K562 (cell line): ENCODE data around the gene P3H4. TPM values are rescaled to one million over a fixed set of nuclear protein-coding genes. Genes with fewer than 3 reads are reported as not detected.

Source experiments
- ARID1B ChIP-seq: fragments of 450-650 bp; IDR thresholded peaks from 2 replicates; pipeline ENCODE4 v1.6.1; 2016; ENCODE audit warnings: antibody characterized with exemption, mild to moderate bottlenecking, inconsistent platforms
- CHD1 ChIP-seq: fragments of 200-600 bp; sonication (generic); IDR thresholded peaks from one replicate; pipeline ENCODE4 v1.6.1; 2012; ENCODE audit warnings: mild to moderate bottlenecking, moderate library complexity, low read length, inconsistent platforms
- PHB ChIP-seq: fragments of 250-450 bp; sonication (Bioruptor Pico); IDR thresholded peaks from 2 replicates; pipeline ENCODE4 v1.5.0; 2021
- POLR2AphosphoS2 ChIP-seq: IDR thresholded peaks from 2 replicates; pipeline ENCODE4 v1.6.1; 2012; ENCODE audit warnings: low read length, improper control_type of control experiment
- SMAD2 ChIP-seq: fragments of 150-350 bp; IDR thresholded peaks from 2 replicates; pipeline ENCODE4 v1.6.1; 2014; ENCODE audit warnings: low read depth, mild to moderate bottlenecking, low read length
- SMC3 ChIP-seq: conservative IDR thresholded peaks from 2 replicates; pipeline ENCODE4 v1.6.1; 2011; ENCODE audit warnings: low read depth, low read length, improper control_type of control experiment; ENCODE audit not compliant: insufficient read depth
- SOX6 ChIP-seq: fragments of 450-650 bp; IDR thresholded peaks from 2 replicates; pipeline ENCODE4 v1.6.1; 2014; ENCODE audit warnings: mild to moderate bottlenecking
- STAG1 ChIP-seq: sonication (generic); formaldehyde crosslinking; IDR thresholded peaks from 2 replicates; pipeline ENCODE4 v1.5.0; 2020; ENCODE audit warnings: missing genetic modification reagents, borderline replicate concordance
- XRCC5 ChIP-seq: fragments of 200-400 bp; formaldehyde crosslinking; IDR thresholded peaks from 2 replicates; pipeline ENCODE4 v1.6.1; 2017; ENCODE audit warnings: low read depth, mild to moderate bottlenecking, low read length
- ZKSCAN8 ChIP-seq: fragments of 200-800 bp; sonication (Bioruptor generic); IDR thresholded peaks from 2 replicates; pipeline ENCODE4 v1.6.1; 2016; ENCODE audit warnings: missing genetic modification characterization, missing compliant biosample characterization
- ZNF184 ChIP-seq: sonication (generic); formaldehyde crosslinking; IDR thresholded peaks from 2 replicates; pipeline ENCODE4 v1.5.0; 2020; ENCODE audit warnings: missing genetic modification reagents
- ZNF79 ChIP-seq: fragments of 250-450 bp; sonication (Bioruptor Pico); IDR thresholded peaks from 2 replicates; pipeline ENCODE4 v1.4.0; 2020; ENCODE audit warnings: low read depth, mild to moderate bottlenecking, moderate library complexity
- polyA plus RNA-seq, 8 experiments: library from polyadenylated mRNA; depleted of rRNA in 4 of 8; stranded (reverse) in 5 of 8; unstranded in 3 of 8; fragments of >200 nt; fragmentation: Nextera tagmentation in 2 of 8; fragmentation: Illumina TruSeq in 1 of 8; extraction: Ambion mirVana in 2 of 8; extraction: Trizol in 1 of 8; gene quantifications; 2 replicates each; pipeline versions ENCODE4 v1.2.1 to v1.2.3, GENCODE V29; 2011 to 2014; ENCODE audit warnings: inconsistent platforms in 1 of 8, missing spikeins in 1 of 8
- total RNA-seq, 7 experiments: library from RNA; depleted of rRNA in 6 of 7; stranded (reverse); fragments of >200 nt in 6 of 7; fragmentation: Illumina TruSeq in 2 of 7; extraction: Trizol in 2 of 7; gene quantifications; 2 replicates each; pipeline versions ENCODE4 v1.2.1 to v1.2.3, GENCODE V29; 2011 to 2021; ENCODE audit warnings: low replicate concordance in 1 of 7
- TF ChIP-seq, protein P1 (sequence below): fragments of 450-650 bp; IDR thresholded peaks from 2 replicates; pipeline ENCODE4 v1.6.1; 2016; ENCODE audit warnings: low read depth
- TF ChIP-seq, protein P2 (sequence below): fragments of 450-650 bp; conservative IDR thresholded peaks from 2 replicates; pipeline ENCODE4 v1.6.1; 2016; ENCODE audit warnings: missing genetic modification characterization, low read depth, mild to moderate bottlenecking, missing compliant biosample characterization, moderate library complexity
- TF ChIP-seq, protein P3 (sequence below), 2 experiments: IDR thresholded peaks; 2 replicates each; pipeline ENCODE4 v1.6.1; 2011; ENCODE audit warnings: borderline replicate concordance in 1 of 2, control low read depth in 1 of 2, low read depth in 1 of 2, low read length in 1 of 2, mild to moderate bottlenecking in 1 of 2, mixed read lengths in 1 of 2, moderate library complexity in 1 of 2; ENCODE audit not compliant: insufficient read depth in 1 of 2, insufficient read length in 1 of 2, poor library complexity in 1 of 2, severe bottlenecking in 1 of 2; ENCODE audit errors: extremely low read depth in 1 of 2

Gene P3H4
- total and polyA plus RNA-seq, 9 of the 15 experiments (the other 6 are each of a cell fraction or from before 2014, with no cell fraction given) = 0.10 to 3.7 (median 1.0) TPM

DNA sequence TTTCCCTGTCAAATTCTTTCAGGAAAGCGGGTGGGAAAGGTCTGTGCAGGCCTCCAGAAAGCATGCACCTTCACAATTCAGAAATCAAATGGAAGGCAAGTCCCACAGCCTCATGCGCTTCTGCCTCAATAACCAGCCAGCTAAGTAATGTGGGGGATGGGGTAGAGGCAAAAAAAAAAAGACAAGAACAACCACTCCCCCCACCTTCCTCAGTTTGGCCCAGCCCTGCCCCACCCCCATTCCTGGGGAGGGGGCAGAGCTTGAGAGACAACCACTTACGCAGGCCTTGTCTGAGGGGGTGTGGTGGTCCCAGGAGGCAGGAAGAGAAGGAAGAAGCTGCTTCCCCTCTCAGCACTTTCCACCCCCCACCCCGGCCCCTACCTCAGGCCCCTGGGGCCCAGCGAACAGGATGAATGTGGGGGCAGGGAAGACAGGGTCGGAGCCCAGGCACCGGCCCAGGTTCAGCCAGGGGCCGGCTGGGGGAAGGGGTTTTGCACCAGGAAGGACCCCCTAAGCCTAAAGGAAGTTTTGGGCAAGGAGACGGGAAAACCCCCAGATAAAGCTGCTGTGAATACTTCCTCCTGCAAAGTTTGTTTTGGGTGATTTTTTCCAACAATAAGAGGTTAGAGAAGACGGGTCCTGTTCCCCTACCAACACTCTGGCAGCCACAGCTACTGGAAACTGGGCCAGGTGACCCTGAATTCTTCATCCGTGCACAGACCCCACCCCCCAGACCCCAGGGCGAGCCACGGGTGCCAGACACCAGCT lies 26.5 kb downstream of the P3H4 start (continued):
- TF ChIP-seq, protein P1, sequence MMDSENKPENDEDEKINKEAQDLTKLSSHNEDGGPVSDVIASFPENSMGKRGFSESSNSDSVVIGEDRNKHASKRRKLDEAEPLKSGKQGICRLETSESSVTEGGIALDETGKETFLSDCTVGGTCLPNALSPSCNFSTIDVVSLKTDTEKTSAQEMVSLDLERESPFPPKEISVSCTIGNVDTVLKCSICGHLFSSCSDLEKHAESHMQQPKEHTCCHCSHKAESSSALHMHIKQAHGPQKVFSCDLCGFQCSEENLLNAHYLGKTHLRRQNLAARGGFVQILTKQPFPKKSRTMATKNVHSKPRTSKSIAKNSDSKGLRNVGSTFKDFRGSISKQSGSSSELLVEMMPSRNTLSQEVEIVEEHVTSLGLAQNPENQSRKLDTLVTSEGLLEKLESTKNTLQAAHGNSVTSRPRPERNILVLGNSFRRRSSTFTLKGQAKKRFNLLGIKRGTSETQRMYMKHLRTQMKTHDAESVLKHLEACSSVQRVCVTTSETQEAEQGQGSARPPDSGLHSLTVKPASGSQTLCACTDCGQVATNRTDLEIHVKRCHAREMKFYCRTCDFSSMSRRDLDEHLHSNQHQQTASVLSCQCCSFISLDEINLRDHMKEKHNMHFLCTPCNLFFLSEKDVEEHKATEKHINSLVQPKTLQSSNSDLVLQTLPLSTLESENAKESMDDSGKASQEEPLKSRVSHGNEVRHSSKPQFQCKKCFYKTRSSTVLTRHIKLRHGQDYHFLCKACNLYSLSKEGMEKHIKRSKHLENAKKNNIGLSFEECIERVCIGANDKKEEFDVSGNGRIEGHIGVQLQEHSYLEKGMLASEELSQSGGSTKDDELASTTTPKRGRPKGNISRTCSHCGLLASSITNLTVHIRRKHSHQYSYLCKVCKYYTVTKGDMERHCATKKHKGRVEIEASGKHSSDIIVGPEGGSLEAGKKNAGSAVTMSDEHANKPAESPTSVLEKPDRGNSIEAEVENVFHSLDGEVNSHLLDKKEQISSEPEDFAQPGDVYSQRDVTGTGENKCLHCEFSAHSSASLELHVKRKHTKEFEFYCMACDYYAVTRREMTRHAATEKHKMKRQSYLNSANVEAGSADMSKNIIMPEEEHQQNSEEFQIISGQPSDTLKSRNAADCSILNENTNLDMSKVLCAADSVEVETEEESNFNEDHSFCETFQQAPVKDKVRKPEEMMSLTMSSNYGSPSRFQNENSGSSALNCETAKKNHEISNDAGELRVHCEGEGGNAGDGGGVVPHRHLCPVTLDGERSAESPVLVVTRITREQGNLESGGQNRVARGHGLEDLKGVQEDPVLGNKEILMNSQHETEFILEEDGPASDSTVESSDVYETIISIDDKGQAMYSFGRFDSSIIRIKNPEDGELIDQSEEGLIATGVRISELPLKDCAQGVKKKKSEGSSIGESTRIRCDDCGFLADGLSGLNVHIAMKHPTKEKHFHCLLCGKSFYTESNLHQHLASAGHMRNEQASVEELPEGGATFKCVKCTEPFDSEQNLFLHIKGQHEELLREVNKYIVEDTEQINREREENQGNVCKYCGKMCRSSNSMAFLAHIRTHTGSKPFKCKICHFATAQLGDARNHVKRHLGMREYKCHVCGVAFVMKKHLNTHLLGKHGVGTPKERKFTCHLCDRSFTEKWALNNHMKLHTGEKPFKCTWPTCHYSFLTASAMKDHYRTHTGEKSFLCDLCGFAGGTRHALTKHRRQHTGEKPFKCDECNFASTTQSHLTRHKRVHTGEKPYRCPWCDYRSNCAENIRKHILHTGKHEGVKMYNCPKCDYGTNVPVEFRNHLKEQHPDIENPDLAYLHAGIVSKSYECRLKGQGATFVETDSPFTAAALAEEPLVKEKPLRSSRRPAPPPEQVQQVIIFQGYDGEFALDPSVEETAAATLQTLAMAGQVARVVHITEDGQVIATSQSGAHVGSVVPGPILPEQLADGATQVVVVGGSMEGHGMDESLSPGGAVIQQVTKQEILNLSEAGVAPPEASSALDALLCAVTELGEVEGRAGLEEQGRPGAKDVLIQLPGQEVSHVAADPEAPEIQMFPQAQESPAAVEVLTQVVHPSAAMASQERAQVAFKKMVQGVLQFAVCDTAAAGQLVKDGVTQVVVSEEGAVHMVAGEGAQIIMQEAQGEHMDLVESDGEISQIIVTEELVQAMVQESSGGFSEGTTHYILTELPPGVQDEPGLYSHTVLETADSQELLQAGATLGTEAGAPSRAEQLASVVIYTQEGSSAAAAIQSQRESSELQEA = no peak
- TF ChIP-seq, protein P2, sequence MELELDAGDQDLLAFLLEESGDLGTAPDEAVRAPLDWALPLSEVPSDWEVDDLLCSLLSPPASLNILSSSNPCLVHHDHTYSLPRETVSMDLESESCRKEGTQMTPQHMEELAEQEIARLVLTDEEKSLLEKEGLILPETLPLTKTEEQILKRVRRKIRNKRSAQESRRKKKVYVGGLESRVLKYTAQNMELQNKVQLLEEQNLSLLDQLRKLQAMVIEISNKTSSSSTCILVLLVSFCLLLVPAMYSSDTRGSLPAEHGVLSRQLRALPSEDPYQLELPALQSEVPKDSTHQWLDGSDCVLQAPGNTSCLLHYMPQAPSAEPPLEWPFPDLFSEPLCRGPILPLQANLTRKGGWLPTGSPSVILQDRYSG (tag) = no peak
- TF ChIP-seq SMAD2 (no peak), CHD1 (no peak), XRCC5 (no peak), SMC3 (0 out of 2 replicates have a peak, but pooled peaks have one; percentile 5), ZNF184 (CRISPR knock-in tag) (no peak), STAG1 (CRISPR knock-in tag) (no peak), ZKSCAN8 (CRISPR knock-in tag) (no peak), SOX6 (no peak), PHB (no peak), ZNF79 (CRISPR knock-in tag) (no peak), POLR2AphosphoS2 (no peak), ARID1B (no peak)
- TF ChIP-seq, protein P3, sequence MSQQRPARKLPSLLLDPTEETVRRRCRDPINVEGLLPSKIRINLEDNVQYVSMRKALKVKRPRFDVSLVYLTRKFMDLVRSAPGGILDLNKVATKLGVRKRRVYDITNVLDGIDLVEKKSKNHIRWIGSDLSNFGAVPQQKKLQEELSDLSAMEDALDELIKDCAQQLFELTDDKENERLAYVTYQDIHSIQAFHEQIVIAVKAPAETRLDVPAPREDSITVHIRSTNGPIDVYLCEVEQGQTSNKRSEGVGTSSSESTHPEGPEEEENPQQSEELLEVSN (IDR thresholded peaks at IDR 0.05; ENCODE audit: borderline replicate concordance in 1 of 2, extremely low read depth in 1 of 2, insufficient read depth in 1 of 2, insufficient read length in 1 of 2, low read depth in 1 of 2, low read length in 1 of 2, poor library complexity in 1 of 2, severe bottlenecking in 1 of 2) = no peak
